GM10266 (cell line): ENCODE measurements around the gene NOTCH1.

Experiments
- DNase-seq: peaks from one replicate; pipeline ENCODE4 v3.0.0; 2012; ENCODE audit errors: extremely low spot score
- TF ChIP-seq, protein P1 (sequence below): IDR thresholded peaks from 2 replicates; pipeline ENCODE4 v1.5.1; 2012; ENCODE audit warnings: mild to moderate bottlenecking, low read depth; ENCODE audit not compliant: control insufficient read depth, insufficient read depth; ENCODE audit errors: missing control alignments

NOTCH1 gene

DNA sequence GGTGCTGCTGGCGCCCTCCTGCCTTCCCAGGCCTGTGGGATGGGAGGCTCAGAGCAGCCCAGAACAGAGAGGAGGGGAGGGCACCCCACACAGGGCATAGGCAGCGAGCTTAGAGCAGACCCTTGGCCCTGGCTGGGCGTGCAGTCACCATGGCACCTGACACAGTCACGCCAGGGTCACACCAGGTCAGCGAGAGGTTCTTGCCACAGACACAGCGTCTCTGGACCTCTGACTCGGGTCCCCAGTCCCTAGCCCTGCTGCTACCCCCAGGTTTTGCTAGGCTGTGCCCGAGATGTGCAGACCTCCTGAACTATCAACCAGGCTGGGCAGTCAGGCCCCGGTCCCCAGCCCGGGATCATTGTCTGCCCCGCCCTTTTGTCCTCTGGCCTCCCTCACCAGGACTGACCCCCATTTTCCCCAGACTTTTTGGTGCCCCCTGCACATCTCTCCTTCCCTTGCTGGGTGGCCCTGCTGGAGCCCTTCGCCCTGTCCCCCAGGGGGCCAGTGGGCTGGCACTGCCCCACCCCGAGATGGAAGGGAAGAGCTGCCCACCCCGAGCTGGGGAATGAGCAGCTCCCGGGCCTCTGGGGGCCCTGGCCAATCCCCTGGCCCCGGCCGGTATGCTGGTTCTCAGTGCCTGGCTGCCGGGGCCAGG, 24.5 kb upstream of the NOTCH1 start:
- DNase-seq, result no peak
- TF ChIP-seq, protein P1, sequence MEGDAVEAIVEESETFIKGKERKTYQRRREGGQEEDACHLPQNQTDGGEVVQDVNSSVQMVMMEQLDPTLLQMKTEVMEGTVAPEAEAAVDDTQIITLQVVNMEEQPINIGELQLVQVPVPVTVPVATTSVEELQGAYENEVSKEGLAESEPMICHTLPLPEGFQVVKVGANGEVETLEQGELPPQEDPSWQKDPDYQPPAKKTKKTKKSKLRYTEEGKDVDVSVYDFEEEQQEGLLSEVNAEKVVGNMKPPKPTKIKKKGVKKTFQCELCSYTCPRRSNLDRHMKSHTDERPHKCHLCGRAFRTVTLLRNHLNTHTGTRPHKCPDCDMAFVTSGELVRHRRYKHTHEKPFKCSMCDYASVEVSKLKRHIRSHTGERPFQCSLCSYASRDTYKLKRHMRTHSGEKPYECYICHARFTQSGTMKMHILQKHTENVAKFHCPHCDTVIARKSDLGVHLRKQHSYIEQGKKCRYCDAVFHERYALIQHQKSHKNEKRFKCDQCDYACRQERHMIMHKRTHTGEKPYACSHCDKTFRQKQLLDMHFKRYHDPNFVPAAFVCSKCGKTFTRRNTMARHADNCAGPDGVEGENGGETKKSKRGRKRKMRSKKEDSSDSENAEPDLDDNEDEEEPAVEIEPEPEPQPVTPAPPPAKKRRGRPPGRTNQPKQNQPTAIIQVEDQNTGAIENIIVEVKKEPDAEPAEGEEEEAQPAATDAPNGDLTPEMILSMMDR, result no peak

DNA sequence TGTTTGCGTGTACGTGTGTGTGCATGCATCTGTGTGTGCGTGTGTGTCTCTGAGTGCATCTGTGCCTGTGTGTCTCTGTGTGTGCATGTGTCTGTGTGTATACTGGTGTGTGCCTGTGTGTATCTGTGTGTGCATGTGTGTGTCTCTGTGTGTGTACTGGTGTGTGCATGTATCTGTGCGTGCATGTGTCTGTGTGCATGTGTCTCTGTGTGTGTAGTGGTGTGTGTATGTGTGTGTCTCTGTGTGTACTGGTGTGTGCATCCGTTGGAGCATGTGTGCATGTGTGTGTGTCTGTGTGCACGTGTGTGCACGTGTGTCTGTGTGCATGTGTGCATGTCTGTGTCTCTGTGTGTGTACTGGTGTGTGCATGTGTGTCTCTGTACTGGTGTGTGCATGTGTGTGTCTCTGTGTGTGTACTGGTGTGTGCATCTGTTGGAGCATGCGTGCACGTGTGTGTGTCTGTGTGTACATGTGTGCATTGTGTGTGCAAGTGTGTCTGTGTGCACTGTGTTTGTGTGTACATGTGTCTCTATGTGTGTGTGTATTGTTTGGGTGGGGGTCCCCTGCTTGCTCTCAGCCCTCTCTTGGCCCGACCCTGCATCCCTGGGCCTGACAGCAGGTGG, 23.8 kb upstream of the NOTCH1 start:
- TF ChIP-seq, protein P1, result no peak
- DNase-seq, result no peak

DNA sequence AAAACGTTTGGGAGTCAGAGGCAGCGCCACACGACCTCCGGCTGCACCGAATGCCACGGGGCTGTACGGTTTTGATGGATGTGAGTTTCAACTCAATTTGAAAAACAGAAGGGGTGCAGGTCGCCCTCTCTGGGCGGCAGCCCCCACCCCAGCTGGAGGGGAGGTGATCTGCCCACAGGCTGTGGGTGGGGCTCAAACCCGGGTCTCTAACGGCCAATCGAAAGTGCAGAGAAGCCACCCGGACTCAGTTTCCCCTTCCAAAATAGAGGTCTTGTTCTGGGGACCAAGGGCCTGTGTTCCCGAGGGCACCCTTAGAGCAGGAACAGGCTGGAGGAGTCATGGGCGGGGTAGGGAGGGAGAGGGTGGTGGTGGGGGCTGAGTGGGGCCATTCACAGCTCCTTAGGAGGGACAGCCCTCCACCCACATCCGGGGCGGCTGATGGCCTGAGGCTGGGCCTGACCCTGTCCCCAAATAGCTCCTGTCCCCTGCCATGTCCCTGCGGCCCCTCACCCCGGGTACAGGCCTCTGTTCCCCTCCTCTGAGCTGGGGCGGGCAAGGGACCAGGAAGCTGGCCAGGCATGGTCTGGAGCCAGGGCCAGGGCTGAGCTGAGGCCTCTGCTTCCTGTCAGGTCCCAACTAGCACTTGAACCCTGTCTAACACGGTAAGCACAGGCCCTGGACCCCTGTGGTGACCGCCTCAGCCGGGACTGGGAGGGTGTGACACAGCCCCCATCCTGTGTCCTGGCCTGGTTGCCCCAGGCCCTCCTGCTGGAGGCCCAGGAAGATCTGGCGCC, 22.6 kb upstream of the NOTCH1 start:
- TF ChIP-seq, protein P1, result no peak
- no peak for DNase-seq

DNA sequence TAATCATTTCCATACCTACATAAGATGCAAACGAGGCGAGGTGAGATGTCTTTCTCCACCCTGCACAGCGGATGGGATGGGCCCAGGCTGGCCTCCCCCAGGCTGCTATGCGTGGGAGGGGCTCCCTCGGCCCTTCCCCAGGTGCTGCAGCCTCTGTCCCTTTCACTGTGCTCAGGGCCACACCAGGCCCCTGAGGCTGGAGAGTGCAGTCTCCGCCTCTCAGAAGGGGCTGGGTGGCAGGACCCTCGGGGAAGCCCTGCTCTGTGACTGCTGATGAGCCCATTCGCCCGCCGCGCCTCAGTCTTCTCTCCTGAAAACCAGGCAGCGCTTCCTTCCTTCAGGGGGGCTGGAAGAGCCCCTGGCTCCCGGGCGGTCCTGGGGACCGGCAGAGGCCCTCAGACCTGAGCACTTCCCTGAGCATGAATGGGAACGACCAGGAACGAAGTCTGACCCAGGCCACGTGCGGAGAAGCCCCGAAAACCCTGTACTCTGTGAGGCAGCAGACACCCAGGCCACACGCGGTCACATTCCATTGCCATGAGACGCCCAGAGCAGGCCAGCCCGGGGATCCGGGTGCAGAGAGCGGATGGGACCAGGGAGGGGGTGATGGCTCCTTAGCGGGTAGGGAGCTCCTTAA, 21.9 kb upstream of the NOTCH1 start:
- TF ChIP-seq, protein P1, result no peak
- no peak for DNase-seq

DNA sequence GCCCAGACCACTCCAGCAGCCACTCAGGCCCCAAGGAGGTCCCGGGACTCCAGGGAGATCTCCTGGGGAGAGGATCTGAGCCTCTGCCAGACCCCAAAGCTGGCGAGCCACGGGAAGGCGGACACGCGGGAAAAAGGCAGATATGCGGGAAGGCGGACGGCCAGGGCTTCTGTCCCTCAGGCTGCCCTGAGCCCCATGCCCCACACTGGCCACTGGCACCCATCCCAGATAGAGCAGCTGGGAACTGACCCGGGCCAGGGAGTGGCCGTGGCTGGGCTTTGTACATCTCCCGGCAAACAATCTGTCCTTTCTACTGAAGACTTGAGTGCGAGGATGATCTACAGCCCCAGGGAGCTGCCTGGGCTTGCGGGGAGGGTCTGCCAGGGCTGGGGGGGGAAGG, 21.1 kb upstream of the NOTCH1 start:
- TF ChIP-seq, protein P1, result no peak
- DNase-seq, result no peak

DNA sequence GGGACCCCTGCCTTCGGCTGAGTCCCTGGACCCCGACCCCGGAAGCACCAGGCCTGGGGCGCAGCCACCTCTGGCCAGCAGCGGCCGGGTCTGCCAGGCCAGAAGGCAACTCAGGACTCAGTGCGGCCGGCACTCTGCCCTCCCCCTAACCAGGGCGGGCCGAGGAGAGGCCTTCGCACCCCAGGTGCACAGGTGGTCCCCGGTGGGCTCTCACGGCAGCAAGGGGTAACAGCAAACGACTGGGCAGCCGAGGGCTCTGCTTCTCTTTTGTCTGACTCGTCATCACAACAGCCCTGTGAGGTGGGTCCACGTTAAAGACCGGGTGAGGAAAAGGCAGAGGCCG, 20.7 kb upstream of the NOTCH1 start:
- TF ChIP-seq, protein P1, result no peak
- no peak for DNase-seq
